Right ventricle myocardium inferior (tissue), 1 donor: ENCODE measurements around the gene ZNF526. TPM values are rescaled to one million over a fixed set of nuclear protein-coding genes. Genes with fewer than 3 reads are reported as not detected.

Experiments
- ATAC-seq: fragments of 200-7000 bp; cut with Tn5 transposase; one replicate; pipeline ENCODE4 v1.9.1; 2020; ENCODE audit warnings: mild to moderate bottlenecking, moderate library complexity
- DNase-seq: peaks from one replicate; pipeline ENCODE4 v3.0.0; 2021; ENCODE audit errors: missing footprints
- intact Hi-C: fragments of 100-400 bp; cut with DNase I; formaldehyde crosslinking; loops from one replicate; pipeline ENCODE4 v1.11.0; 2022
- total RNA-seq: library from RNA; stranded (reverse); fragmentation: NEBNext Ultra II Directional; extraction: Animal tissue kit (Norgen Biotek cat#: 25700); gene quantifications from one replicate; pipeline ENCODE4 v1.2.1, GENCODE V29; 2021
- donor health status: DM: no; HTN: yes; CAD: no; lungs with severe emphysema.

ZNF526 gene
- total RNA-seq, 1 donor from 2014 or later, result 6.1 TPM

GRCh38 chr19:42269478-42270345 lies 49.6 kb downstream of the ZNF526 start:
- intact Hi-C loops, result loop anchor here (2.0 kb wide), 2 partner anchors 15 to 25 kb away; partner anchors contain the start of gene ERF
- no peak for ATAC-seq
- DNase-seq, result no peak

- no peak for DNase-seq
- no peak for ATAC-seq
- intact Hi-C loops, result no loop called here
Observed at GRCh38 chr19:42270346-42271044, 50.4 kb downstream of the ZNF526 start.

GRCh38 chr19:42271045-42271419 lies 50.9 kb downstream of the ZNF526 start:
- ATAC-seq (no peak), DNase-seq (no peak)
- intact Hi-C loops, result no loop called here

GRCh38 chr19:42271861-42272534 lies 51.9 kb downstream of the ZNF526 start:
- DNase-seq (no peak), ATAC-seq (no peak)
- intact Hi-C loops, result no loop called here

GRCh38 chr19:42272535-42272897 lies 52.4 kb downstream of the ZNF526 start:
- DNase-seq (peak; percentile 55), ATAC-seq (no peak)
- intact Hi-C loops, result no loop called here

GRCh38 chr19:42272989-42273406 lies 52.9 kb downstream of the ZNF526 start:
- intact Hi-C loops, result no loop called here
- ATAC-seq, result no peak
- DNase-seq, result peak; percentile 54

- DNase-seq (peak; percentile 34), ATAC-seq (no peak)
- intact Hi-C loops, result no loop called here
Observed at GRCh38 chr19:42273407-42274064, 53.4 kb downstream of the ZNF526 start.

GRCh38 chr19:42274065-42274682 lies 54.1 kb downstream of the ZNF526 start:
- no peak for ATAC-seq
- peak; percentile 31 for DNase-seq
- intact Hi-C loops, result no loop called here

- intact Hi-C loops, result no loop called here
- DNase-seq, result peak; percentile 28
- ATAC-seq, result no peak
Observed at GRCh38 chr19:42275103-42275502, 55.0 kb downstream of the ZNF526 start.

GRCh38 chr19:42275517-42275916 lies 55.4 kb downstream of the ZNF526 start:
- ATAC-seq (no peak), DNase-seq (peak; percentile 51)
- intact Hi-C loops, result no loop called here

GRCh38 chr19:42276284-42276683 lies 56.2 kb downstream of the ZNF526 start:
- ATAC-seq, result no peak

GRCh38 chr19:42276821-42277220 lies 56.7 kb downstream of the ZNF526 start:
- ATAC-seq, result no peak
- peak; percentile 37 for DNase-seq
- intact Hi-C loops, result no loop called here

More at GRCh38 chr19:42276284-42276683, 56.2 kb downstream of the ZNF526 start:
- DNase-seq, result peak; percentile 65
- intact Hi-C loops, result no loop called here

Other genes starting within 250 kb of the ZNF526 start
- 342 TPM for gene ATP1A3, start 226.1 kb upstream of the ZNF526 start, total RNA-seq
- gene GRIK5, start 150.1 kb upstream of the ZNF526 start, total RNA-seq, result 5.1 TPM
- gene ZNF574, start 144.1 kb upstream of the ZNF526 start, total RNA-seq, result 9.1 TPM
- 1.5 TPM for gene POU2F2, start 87.9 kb upstream of the ZNF526 start, total RNA-seq
- gene DEDD2, start 2.6 kb upstream of the ZNF526 start, total RNA-seq, result 16.7 TPM
- 36.3 TPM for gene GSK3A, start 22.3 kb downstream of the ZNF526 start, total RNA-seq
- 44.4 TPM for gene ERF, start 34.8 kb downstream of the ZNF526 start, total RNA-seq
- gene CIC, start 48.9 kb downstream of the ZNF526 start, total RNA-seq, result 34.6 TPM
- 0.51 TPM for gene PRR19, start 81.8 kb downstream of the ZNF526 start, total RNA-seq
- 3.7 TPM for gene PAFAH1B3, start 82.3 kb downstream of the ZNF526 start, total RNA-seq
- gene TMEM145, start 93.0 kb downstream of the ZNF526 start, total RNA-seq, result 0.16 TPM
- gene MEGF8, start 105.3 kb downstream of the ZNF526 start, total RNA-seq, result 32.6 TPM
- gene CNFN, start 170.0 kb downstream of the ZNF526 start, total RNA-seq, result 0.87 TPM
- 67.7 TPM for gene LIPE, start 207.1 kb downstream of the ZNF526 start, total RNA-seq
- gene CXCL17, start 222.6 kb downstream of the ZNF526 start, total RNA-seq, result not detected